ENCODE measurements around the gene EML4. TPM values are rescaled to one million over a fixed set of nuclear protein-coding genes. Genes with fewer than 3 reads are reported as not detected.

EML4 gene
- polyA plus RNA-seq, 1 experiment, result 81.0 TPM

GRCh38 chr2:42135381-42136312 is 33.5 kb upstream of the EML4 start:
- TF ChIP-seq CTCF (IDR thresholded peaks at IDR 0.05; ENCODE audit: low read depth, low read length), result no peak
- no peak for DNase-seq (ENCODE audit: low read depth, low spot score)
- POLR2A ChIA-PET, result interaction anchor here (0.7 kb wide), 1 partner anchor 25 kb away, joined by 8 read pairs; no protein-coding TSS in a partner anchor
- Histone ChIP-seq H3K9me3 (ENCODE audit: control insufficient read depth, insufficient read depth, low read length) (no peaks in the 10 kb centered on the region), H3K4me3 (ENCODE audit: low read depth, low read length) (no peak overlapping the region), H3K27ac (ENCODE audit: low read depth, low read length) (no peak overlapping the region), H3K27me3 (ENCODE audit: control insufficient read depth, insufficient read depth, low read length) (no peaks in the 10 kb centered on the region)
- CTCF ChIA-PET, result interaction anchor here (1.2 kb wide), 1 partner anchor 40 kb away, joined by 7 read pairs; no protein-coding TSS in a partner anchor

GRCh38 chr2:42136782-42137124 is 32.4 kb upstream of the EML4 start:
- Histone ChIP-seq H3K27me3 (ENCODE audit: control insufficient read depth, insufficient read depth, low read length) (no peaks in the 10 kb centered on the region), H3K27ac (ENCODE audit: low read depth, low read length) (peak overlapping the region; percentile 2), H3K9me3 (ENCODE audit: control insufficient read depth, insufficient read depth, low read length) (no peaks in the 10 kb centered on the region), H3K4me3 (ENCODE audit: low read depth, low read length) (no peak overlapping the region)
- ChIA-PET CTCF (interaction anchor here (1.2 to 1.4 kb wide), 2 partner anchors 41 to 192 kb away, joined by 4 to 7 read pairs; no protein-coding TSS in a partner anchor), POLR2A (interaction anchor here (0.7 kb wide), 2 partner anchors 31 to 121 kb away, joined by 3 to 7 read pairs; no protein-coding TSS in a partner anchor)
- no peak for DNase-seq (ENCODE audit: low read depth, low spot score)
- no peak for TF ChIP-seq CTCF (IDR thresholded peaks at IDR 0.05; ENCODE audit: low read depth, low read length)

GRCh38 chr2:42137125-42137841 is 31.9 kb upstream of the EML4 start:
- CTCF ChIA-PET, result interaction anchor here (1.2 to 1.4 kb wide), 2 partner anchors 42 to 191 kb away, joined by 4 to 7 read pairs; no protein-coding TSS in a partner anchor
- POLR2A ChIA-PET, result interaction anchor here (0.7 kb wide), 2 partner anchors 31 to 120 kb away, joined by 3 to 7 read pairs; no protein-coding TSS in a partner anchor
- TF ChIP-seq CTCF (IDR thresholded peaks at IDR 0.05; ENCODE audit: low read depth, low read length), result no peak

GRCh38 chr2:42138163-42139015 is 30.8 kb upstream of the EML4 start:
- peak overlapping the region; percentile 69 for H3K27ac ChIP-seq (ENCODE audit: low read depth, low read length)
- TF ChIP-seq CTCF (IDR thresholded peaks at IDR 0.05; ENCODE audit: low read depth, low read length), result no peak
- CTCF ChIA-PET, result interaction anchor here (0.6 to 1.2 kb wide), 5 partner anchors 16 to 215 kb away, joined by 3 to 4 read pairs (median 4); no protein-coding TSS in a partner anchor
- no peaks in the 10 kb centered on the region for H3K9me3 ChIP-seq (ENCODE audit: control insufficient read depth, insufficient read depth, low read length)
- POLR2A ChIA-PET, result interaction anchor here (1.0 kb wide), 1 partner anchor 12 kb away, joined by 3 read pairs; no protein-coding TSS in a partner anchor
- peak; percentile 98 for DNase-seq (ENCODE audit: low read depth, low spot score)
- no peaks in the 10 kb centered on the region for H3K27me3 ChIP-seq (ENCODE audit: control insufficient read depth, insufficient read depth, low read length)
- no peak overlapping the region for H3K4me3 ChIP-seq (ENCODE audit: low read depth, low read length)

More at GRCh38 chr2:42137125-42137841, 31.9 kb upstream of the EML4 start:
- Histone ChIP-seq H3K9me3 (ENCODE audit: control insufficient read depth, insufficient read depth, low read length) (no peaks in the 10 kb centered on the region), H3K4me3 (ENCODE audit: low read depth, low read length) (no peak overlapping the region), H3K27ac (ENCODE audit: low read depth, low read length) (peak overlapping the region; percentile 2), H3K27me3 (ENCODE audit: control insufficient read depth, insufficient read depth, low read length) (no peaks in the 10 kb centered on the region)
- no peak for DNase-seq (ENCODE audit: low read depth, low spot score)
